ENCODE data around the gene LSG1. TPM values are rescaled to one million over a fixed set of nuclear protein-coding genes. Genes with fewer than 3 reads are reported as not detected.

LSG1 gene
- total RNA-seq, 4 donors from 2014 or later, result 18.7 to 69.9 (median 52.8) TPM

GRCh38 chr3:194686414-194686815 lies 14.4 kb upstream of the LSG1 start:
- 0 to 1% methylated on average over 11 to 29 of the region's 29 CpGs for WGBS, 2 donors (ENCODE audit: low coverage in 1 of 2)
- no peak for DNase-seq
- in situ Hi-C loops (cut with MboI; ENCODE audit: low pct_ligation_motif_present in 1 of 4, low pct_unique_long_range_greater_than_20kb in 1 of 4, low sequenced_read_pairs in 3 of 4), result loop anchor here (10.0 to 25.0 kb wide), 5 partner anchors 276 to 851 kb away; partner anchors contain the start of gene PPP1R2 (in 2 of the 4)
- intact Hi-C loops (cut with DNase I; ENCODE audit: low total_unique reads), result loop anchor here (5.0 to 10.0 kb wide), 2 partner anchors 571 to 858 kb away; partner anchors contain the start of gene PPP1R2
- Histone ChIP-seq H3K9me3 (no peaks in the 10 kb centered on the region), H3K4me1 (peaks cover 0 to 52% (median 35%) of the 10 kb centered on the region in 4 donors), H3K4me3 (peak overlapping the region; percentile 54 to 89 (median 72)), H3K27me3 (no peaks in the 10 kb centered on the region), H3K36me3 (no peaks in the 10 kb centered on the region), H3K27ac (peak overlapping the region; percentile 86 to 93 (median 89))
- TF ChIP-seq CTCF (IDR thresholded peaks at IDR 0.05) (no peak), EP300 (IDR thresholded peaks at IDR 0.05; ENCODE audit: low read depth) (no peak), POLR2AphosphoS5 (IDR thresholded peaks at IDR 0.05) (no peak), POLR2A (IDR thresholded peaks at IDR 0.05) (no peak)

- Histone ChIP-seq H3K4me1 (peaks cover 0 to 52% (median 35%) of the 10 kb centered on the region in 4 donors), H3K36me3 (no peaks in the 10 kb centered on the region), H3K4me3 (peak within 1 kb of the TSS; percentile 54 to 89 (median 72)), H3K27me3 (no peaks in the 10 kb centered on the region), H3K27ac (peak within 1 kb of the TSS; percentile 86 to 93 (median 89)), H3K9me3 (no peaks in the 10 kb centered on the region)
- in situ Hi-C loops (cut with MboI; ENCODE audit: low pct_ligation_motif_present in 1 of 4, low pct_unique_long_range_greater_than_20kb in 1 of 4, low sequenced_read_pairs in 3 of 4), result loop anchor here (10.0 to 25.0 kb wide), 5 partner anchors 276 to 851 kb away; partner anchors contain the start of gene PPP1R2 (in 2 of the 4)
- TF ChIP-seq POLR2AphosphoS5 (IDR thresholded peaks at IDR 0.05) (peak; percentile 100), EP300 (IDR thresholded peaks at IDR 0.05; ENCODE audit: low read depth) (no peak), POLR2A (IDR thresholded peaks at IDR 0.05) (peak; percentile 99), CTCF (IDR thresholded peaks at IDR 0.05) (peak in 1 of 5 experiments; percentile 10)
- WGBS, 2 donors (ENCODE audit: low coverage in 1 of 2), result 0% methylated on average over 64 of the region's 70 CpGs; no CpG with 5 or more reads in 1 of the 2 donors
- intact Hi-C loops (cut with DNase I; ENCODE audit: low total_unique reads), result loop anchor here (5.0 to 10.0 kb wide), 2 partner anchors 571 to 859 kb away; partner anchors contain the start of gene PPP1R2
- DNase-seq, result peak; percentile 97
These were observed 13.9 kb upstream of the LSG1 start, which contains the start of gene FAM43A for GRCh38 chr3:194685718-194686413. FAM43A (plus strand) TSS chr3:194685883; CDS start chr3:194686827, 944 bp downstream.

DNA sequence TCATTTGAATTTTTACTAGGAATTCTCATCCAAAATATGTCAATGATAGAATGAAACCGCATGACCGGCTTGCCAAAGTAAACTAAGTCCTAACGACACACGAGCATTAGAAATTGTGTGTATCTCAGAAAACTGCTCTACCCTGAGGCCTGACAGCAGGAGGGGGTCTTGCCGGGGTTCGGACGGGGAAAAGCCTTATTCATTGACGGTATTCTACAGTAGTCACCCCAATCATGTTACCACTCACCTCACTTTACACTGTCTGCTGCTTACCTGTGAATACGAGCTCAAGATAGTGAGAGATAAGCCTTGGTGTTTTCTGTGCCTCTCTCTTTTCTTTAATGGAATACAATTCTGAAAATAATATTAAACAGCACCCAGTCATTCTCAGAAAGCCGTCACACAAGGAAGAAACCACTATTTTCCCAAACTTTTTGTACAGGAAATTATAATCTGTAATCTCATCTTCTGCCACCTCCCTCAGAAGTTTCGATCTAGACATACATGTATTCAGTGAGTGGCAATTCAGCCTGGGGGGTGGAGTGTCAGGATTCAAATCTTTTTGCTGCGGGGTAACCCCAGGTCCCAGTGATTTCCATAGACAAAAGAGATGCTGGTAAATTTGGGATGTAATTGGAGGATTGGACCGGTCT lies 13.2 kb upstream of the LSG1 start:
- no peaks in the 10 kb centered on the region for H3K36me3 ChIP-seq
- no peaks in the 10 kb centered on the region for H3K27me3 ChIP-seq
- 55 to 57% methylated on average over 6 to 13 of the region's 13 CpGs for WGBS, 2 donors (ENCODE audit: low coverage in 1 of 2)
- DNase-seq, result no peak
- no peak for TF ChIP-seq POLR2A (IDR thresholded peaks at IDR 0.05)
- H3K9me3 ChIP-seq, result no peaks in the 10 kb centered on the region
- peaks cover 0 to 52% (median 35%) of the 10 kb centered on the region in 4 donors for H3K4me1 ChIP-seq
- peak overlapping the region; percentile 86 to 93 (median 89) for H3K27ac ChIP-seq
- in situ Hi-C loops (cut with MboI; ENCODE audit: low pct_ligation_motif_present in 1 of 4, low pct_unique_long_range_greater_than_20kb in 1 of 4, low sequenced_read_pairs in 3 of 4), result loop anchor here (10.0 to 25.0 kb wide), 5 partner anchors 277 to 852 kb away; partner anchors contain the start of gene PPP1R2 (in 2 of the 4)
- H3K4me3 ChIP-seq, result peak overlapping the region in 3 of 4 donors; percentile 54 to 89 (median 87)
- intact Hi-C loops (cut with DNase I; ENCODE audit: low total_unique reads), result loop anchor here (5.0 to 10.0 kb wide), 2 partner anchors 572 to 860 kb away; partner anchors contain the start of gene PPP1R2

- TF ChIP-seq EP300 (IDR thresholded peaks at IDR 0.05; ENCODE audit: low read depth) (no peak), POLR2AphosphoS5 (IDR thresholded peaks at IDR 0.05) (no peak), CTCF (IDR thresholded peaks at IDR 0.05) (no peak), POLR2A (IDR thresholded peaks at IDR 0.05) (no peak)
- no peaks in the 10 kb centered on the region for H3K27me3 ChIP-seq
- H3K27ac ChIP-seq, result peak overlapping the region in 1 of 4 donors; percentile 37
- H3K9me3 ChIP-seq, result no peaks in the 10 kb centered on the region
- 86% methylated on average over 2 of the region's 2 CpGs; no CpG with 5 or more reads in 1 of the 2 donors for WGBS, 2 donors (ENCODE audit: low coverage in 1 of 2)
- no peaks in the 10 kb centered on the region for H3K36me3 ChIP-seq
- peaks cover 0 to 37% (median 28%) of the 10 kb centered on the region in 4 donors for H3K4me1 ChIP-seq
- intact Hi-C loops (cut with DNase I; ENCODE audit: low total_unique reads), result loop anchor here (2.0 to 10.0 kb wide), 3 partner anchors 423 to 861 kb away; partner anchors contain the start of genes PPP1R2 and XXYLT1
- in situ Hi-C loops (cut with MboI; ENCODE audit: low pct_ligation_motif_present in 1 of 4, low pct_unique_long_range_greater_than_20kb in 1 of 4, low sequenced_read_pairs in 3 of 4), result loop anchor here (10.0 to 25.0 kb wide), 5 partner anchors 279 to 854 kb away; partner anchors contain the start of gene PPP1R2 (in 2 of the 4)
- H3K4me3 ChIP-seq, result no peak overlapping the region
- DNase-seq, result no peak
These were observed 11.4 kb upstream of the LSG1 start for GRCh38 chr3:194683380-194683779.

Measured in transverse colon (tissue), 4 donors.